SK-N-MC (cell line): Measurements from ENCODE around the gene SCAND1.
"Not testable (repeated sequence)": the region's sequence is repeated elsewhere in the genome, so short reads cannot be mapped to it uniquely, and the experiment has no call there.

Source experiments
- DNase-seq: peaks from one replicate; pipeline ENCODE4 v3.0.0-alpha.2; 2011; ENCODE audit warnings: low read depth, low spot score
- H3K27ac ChIP-seq: fragments of 200-600 bp; sonication (generic); 2 replicates; pipeline ENCODE4 v1.5.1; 2016; ENCODE audit warnings: mixed run types
- H3K36me3 ChIP-seq: fragments of 200-600 bp; sonication (generic); 2 replicates; pipeline ENCODE4 v1.6.1; 2017; ENCODE audit warnings: antibody characterized with exemption, low read length, mixed read lengths; ENCODE audit not compliant: insufficient read depth
- H3K4me3 ChIP-seq: fragments of 200-600 bp; sonication (generic); 2 replicates; pipeline ENCODE4 v1.5.1; 2016
- H3K9ac ChIP-seq: fragments of 200-600 bp; sonication (generic); 2 replicates; pipeline ENCODE4 v1.8.0; 2017; ENCODE audit warnings: mixed run types, mixed read lengths; ENCODE audit not compliant: insufficient read length
- H3K9me3 ChIP-seq: fragments of 200-600 bp; sonication (generic); 2 replicates; pipeline ENCODE4 v1.6.1; 2017; ENCODE audit warnings: low read depth, mild to moderate bottlenecking, antibody characterized with exemption, low read length, moderate library complexity, mixed read lengths
- EZH2 ChIP-seq: fragments of 200-600 bp; sonication (generic); IDR thresholded peaks from one replicate; pipeline ENCODE4 v1.6.1; 2017; ENCODE audit warnings: antibody characterized with exemption
- FOXP2 ChIP-seq: optimal IDR thresholded peaks from 2 replicates; pipeline ENCODE3; 2011; ENCODE audit warnings: mild to moderate bottlenecking, moderate library complexity; ENCODE audit not compliant: insufficient read depth; ENCODE audit errors: extremely low read length, control extremely low read depth
- POLR2AphosphoS5 ChIP-seq: IDR thresholded peaks from 2 replicates; pipeline ENCODE4 v1.6.1; 2012; ENCODE audit warnings: mild to moderate bottlenecking, low read depth, low read length, borderline replicate concordance

SCAND1 gene

GRCh38 chr20:35967979-35968640 is 13.8 kb upstream of the SCAND1 start, which contains the start of gene CNBD2:
CNBD2 (plus strand) TSS chr20:35968590; CDS start chr20:35968763, 173 bp downstream.
- Histone ChIP-seq H3K4me3 (no peak within 1 kb of the TSS), H3K27ac (no peak within 1 kb of the TSS), H3K9me3 (no peaks in the 10 kb centered on the region), H3K9ac (no peak within 1 kb of the TSS), H3K36me3 (no peaks in the 10 kb centered on the region)
- TF ChIP-seq FOXP2 (no peak), POLR2AphosphoS5 (no peak), EZH2 (no peak)
- no peak for DNase-seq

DNA sequence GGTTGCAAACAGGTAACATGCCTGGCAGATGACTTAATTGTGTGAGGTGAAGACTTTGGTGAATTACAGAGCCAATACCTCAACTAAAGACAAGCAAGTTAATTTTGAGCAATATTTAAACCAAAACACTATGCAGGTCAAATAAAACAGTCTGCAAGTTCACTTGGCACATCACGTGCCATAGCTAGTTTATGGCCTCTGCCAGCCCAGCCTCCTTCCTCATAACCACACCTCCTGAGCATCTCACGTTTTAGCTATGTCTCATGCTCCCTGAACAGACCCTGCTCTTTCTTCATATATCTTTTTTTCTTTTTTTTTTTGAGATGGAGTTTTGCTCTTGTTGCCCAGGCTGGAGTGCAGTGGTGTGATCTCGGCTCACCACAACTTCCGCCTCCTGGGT is 9.6 kb upstream of the SCAND1 start:
- no peak overlapping the region for H3K27ac ChIP-seq
- no peak for DNase-seq
- no peaks in the 10 kb centered on the region for H3K9me3 ChIP-seq
- TF ChIP-seq FOXP2 (no peak), POLR2AphosphoS5 (no peak), EZH2 (no peak)
- no peak overlapping the region for H3K9ac ChIP-seq
- no peaks in the 10 kb centered on the region for H3K36me3 ChIP-seq
- no peak overlapping the region for H3K4me3 ChIP-seq

GRCh38 chr20:35959291-35959690 is 5.0 kb upstream of the SCAND1 start:
- H3K27ac ChIP-seq, H3K36me3 ChIP-seq, H3K9ac ChIP-seq, DNase-seq, H3K4me3 ChIP-seq, H3K9me3 ChIP-seq: not testable (repeated sequence)

DNA sequence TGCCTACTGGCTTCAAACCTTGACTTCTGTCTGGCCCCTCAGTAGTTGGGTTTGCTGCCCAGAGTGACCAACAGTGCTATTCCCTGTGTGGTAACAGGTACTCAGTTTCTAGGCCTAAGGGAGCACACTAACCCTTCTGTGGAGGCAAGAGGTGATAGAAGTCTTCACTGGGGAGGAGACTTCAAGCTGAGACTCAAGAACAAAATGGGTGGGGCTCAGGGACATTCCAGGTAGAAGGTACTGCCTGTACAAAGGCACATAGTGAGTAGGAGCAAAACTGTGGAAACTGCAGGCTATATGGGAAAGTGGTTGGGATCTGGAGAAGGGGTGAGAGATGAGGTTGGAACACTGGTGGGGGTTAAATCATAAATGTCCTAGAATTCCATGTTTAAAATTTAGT is 2.3 kb upstream of the SCAND1 start:
- no peak for DNase-seq
- H3K9me3 ChIP-seq: no peaks in the 10 kb centered on the region
- H3K9ac ChIP-seq: no peak overlapping the region
- H3K36me3 ChIP-seq: no peaks in the 10 kb centered on the region; the same call in 1 of the 2 replicates
- H3K27ac ChIP-seq: no peak overlapping the region
- TF ChIP-seq EZH2 (no peak), FOXP2 (no peak), POLR2AphosphoS5 (no peak)
- no peak overlapping the region for H3K4me3 ChIP-seq

DNA sequence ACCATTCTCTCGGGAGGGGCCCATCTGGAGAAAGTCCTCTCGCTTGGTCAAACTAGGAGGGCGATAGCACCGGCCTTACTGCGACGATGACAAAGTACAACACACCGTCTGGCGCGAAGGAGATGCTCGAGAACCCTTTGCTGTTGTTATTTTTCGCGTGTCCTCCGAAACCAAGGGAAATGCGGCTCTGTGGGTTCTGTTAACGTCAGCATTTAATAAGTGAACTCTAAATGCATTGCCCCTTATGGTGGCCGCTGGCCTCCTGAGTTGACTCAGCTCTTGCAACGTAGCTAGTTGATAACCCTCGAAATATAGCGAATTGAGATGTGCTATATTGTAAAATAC is 577 bp upstream of the SCAND1 start:
- peak overlapping the region; percentile 95 for H3K9ac ChIP-seq
- no peaks in the 10 kb centered on the region for H3K9me3 ChIP-seq
- DNase-seq: no peak
- H3K27ac ChIP-seq: peak overlapping the region; percentile 14; the same call in 1 of the 2 replicates
- H3K4me3 ChIP-seq: peak overlapping the region; percentile 89
- TF ChIP-seq FOXP2: no peak
- no peak for TF ChIP-seq EZH2
- TF ChIP-seq POLR2AphosphoS5: no peak
- H3K36me3 ChIP-seq: no peaks in the 10 kb centered on the region; the same call in 1 of the 2 replicates

DNA sequence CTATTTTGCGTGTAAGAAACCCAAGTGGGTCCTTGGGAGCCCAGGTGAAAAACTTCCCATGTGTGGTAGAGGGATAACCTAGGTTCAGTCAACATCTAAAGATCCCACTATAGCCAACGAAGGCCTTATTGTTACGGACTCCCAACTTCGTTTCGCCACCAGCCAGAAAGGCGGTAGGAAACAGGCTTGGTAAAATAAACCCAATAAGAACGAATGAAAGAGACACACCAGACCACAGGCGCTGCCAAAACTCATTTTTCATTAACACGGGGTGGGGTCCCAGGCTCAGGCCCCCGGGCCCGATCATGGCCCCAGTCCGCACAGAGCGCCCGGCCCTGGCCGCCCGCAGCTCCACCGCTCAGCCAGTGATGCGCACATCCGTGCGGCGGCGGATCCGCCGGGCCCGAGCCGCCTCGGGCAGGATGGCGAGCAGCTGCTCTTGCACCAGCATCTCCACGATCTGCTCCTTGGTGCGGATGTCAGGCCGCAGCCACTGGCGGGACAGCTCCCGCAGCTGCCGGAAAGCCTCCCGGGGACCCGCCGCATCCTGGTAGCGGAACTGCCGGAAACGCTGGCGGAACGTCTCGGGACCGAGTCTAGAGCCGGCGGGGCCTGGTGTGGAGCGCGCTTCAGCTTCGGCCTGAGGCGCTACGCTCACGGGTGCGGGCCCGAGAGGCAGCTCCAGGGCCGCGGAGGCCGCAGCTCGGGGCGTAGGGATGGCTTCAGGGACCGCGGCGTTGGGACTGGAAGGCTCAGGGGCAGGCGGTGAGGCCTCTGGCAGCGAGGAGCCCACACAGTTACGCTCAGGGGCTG is 709 bp downstream of the SCAND1 start:
- DNase-seq: no peak
- H3K4me3 ChIP-seq: peak overlapping the region; percentile 89

GRCh38 chr20:35952480-35953386 is 1.6 kb downstream of the SCAND1 start:
- Histone ChIP-seq H3K4me3 (peak overlapping the region; percentile 89), H3K27ac (peak overlapping the region; percentile 93; the same call in 1 of the 2 replicates), H3K9me3 (no peaks in the 10 kb centered on the region), H3K36me3 (no peaks in the 10 kb centered on the region; the same call in none of the 2 replicates), H3K9ac (peak overlapping the region; percentile 95)
- TF ChIP-seq POLR2AphosphoS5 (no peak; the same call in 1 of the 2 replicates), EZH2 (no peak), FOXP2 (no peak)
- DNase-seq: no peak

More for the DNA sequence above, 709 bp downstream of the SCAND1 start:
- H3K9ac ChIP-seq: peak overlapping the region; percentile 95
- TF ChIP-seq EZH2 (no peak), POLR2AphosphoS5 (peak; percentile 32; the same call in 1 of the 2 replicates)
- no peaks in the 10 kb centered on the region; the same call in 1 of the 2 replicates for H3K36me3 ChIP-seq
- no peaks in the 10 kb centered on the region for H3K9me3 ChIP-seq
- H3K27ac ChIP-seq: peak overlapping the region; percentile 93

GRCh38 chr20:35952080-35952479 is 2.2 kb downstream of the SCAND1 start:
- not testable (repeated sequence) for H3K27ac ChIP-seq, H3K4me3 ChIP-seq, H3K36me3 ChIP-seq, DNase-seq, H3K9me3 ChIP-seq, H3K9ac ChIP-seq
